ENCODE measurements around the gene SERBP1. TPM values are rescaled to one million over a fixed set of nuclear protein-coding genes. Genes with fewer than 3 reads are reported as not detected.

Gene SERBP1
- total and polyA plus RNA-seq, 7 donors = 112 to 236 (median 201) TPM

GRCh38 chr1:67393737-67394136, 36.5 kb downstream of the SERBP1 start:
- Histone ChIP-seq H3K4me1 (no peaks in the 10 kb centered on the region), H3K9me3 (no peaks in the 10 kb centered on the region), H3K27ac (no peak overlapping the region), H3K4me3 (no peak overlapping the region), H3K27me3 (no peaks in the 10 kb centered on the region), H3K36me3 (no peaks in the 10 kb centered on the region)
- TF ChIP-seq POLR2AphosphoS5 (IDR thresholded peaks at IDR 0.05) (no peak), POLR2A (IDR thresholded peaks at IDR 0.05) (no peak), EP300 (IDR thresholded peaks at IDR 0.05) (no peak)
- TF ChIP-seq, protein P1, sequence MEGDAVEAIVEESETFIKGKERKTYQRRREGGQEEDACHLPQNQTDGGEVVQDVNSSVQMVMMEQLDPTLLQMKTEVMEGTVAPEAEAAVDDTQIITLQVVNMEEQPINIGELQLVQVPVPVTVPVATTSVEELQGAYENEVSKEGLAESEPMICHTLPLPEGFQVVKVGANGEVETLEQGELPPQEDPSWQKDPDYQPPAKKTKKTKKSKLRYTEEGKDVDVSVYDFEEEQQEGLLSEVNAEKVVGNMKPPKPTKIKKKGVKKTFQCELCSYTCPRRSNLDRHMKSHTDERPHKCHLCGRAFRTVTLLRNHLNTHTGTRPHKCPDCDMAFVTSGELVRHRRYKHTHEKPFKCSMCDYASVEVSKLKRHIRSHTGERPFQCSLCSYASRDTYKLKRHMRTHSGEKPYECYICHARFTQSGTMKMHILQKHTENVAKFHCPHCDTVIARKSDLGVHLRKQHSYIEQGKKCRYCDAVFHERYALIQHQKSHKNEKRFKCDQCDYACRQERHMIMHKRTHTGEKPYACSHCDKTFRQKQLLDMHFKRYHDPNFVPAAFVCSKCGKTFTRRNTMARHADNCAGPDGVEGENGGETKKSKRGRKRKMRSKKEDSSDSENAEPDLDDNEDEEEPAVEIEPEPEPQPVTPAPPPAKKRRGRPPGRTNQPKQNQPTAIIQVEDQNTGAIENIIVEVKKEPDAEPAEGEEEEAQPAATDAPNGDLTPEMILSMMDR (IDR thresholded peaks at IDR 0.05) = no peak
- intact Hi-C loops (cut with DNase I) = no loop called here
- WGBS, 2 donors = 91 to 92% methylated on average over 3 of the region's 3 CpGs
- DNase-seq = no peak

GRCh38 chr1:67393240-67393639, 37.0 kb downstream of the SERBP1 start:
- Histone ChIP-seq H3K9me3 (no peaks in the 10 kb centered on the region), H3K4me1 (no peaks in the 10 kb centered on the region), H3K4me3 (no peak overlapping the region), H3K27ac (no peak overlapping the region), H3K36me3 (no peaks in the 10 kb centered on the region), H3K27me3 (no peaks in the 10 kb centered on the region)
- intact Hi-C loops (cut with DNase I) = no loop called here
- 21 to 70% methylated on average over 12 of the region's 12 CpGs for WGBS, 2 donors
- no peak for DNase-seq
- TF ChIP-seq, protein P1 (IDR thresholded peaks at IDR 0.05) = no peak
- TF ChIP-seq POLR2AphosphoS5 (IDR thresholded peaks at IDR 0.05) = no peak
- no peak for TF ChIP-seq POLR2A (IDR thresholded peaks at IDR 0.05)
- TF ChIP-seq EP300 (IDR thresholded peaks at IDR 0.05) = no peak

- H3K4me3 ChIP-seq = no peak overlapping the region
- H3K36me3 ChIP-seq = no peaks in the 10 kb centered on the region
- no peak for DNase-seq
- H3K9me3 ChIP-seq = no peaks in the 10 kb centered on the region
- H3K4me1 ChIP-seq = no peaks in the 10 kb centered on the region
- H3K27me3 ChIP-seq = no peaks in the 10 kb centered on the region
- intact Hi-C loops (cut with DNase I) = no loop called here
- 93 to 97% methylated on average over 3 of the region's 3 CpGs for WGBS, 2 donors
- TF ChIP-seq, protein P1 (IDR thresholded peaks at IDR 0.05) = no peak
- no peak for TF ChIP-seq POLR2AphosphoS5 (IDR thresholded peaks at IDR 0.05)
- TF ChIP-seq EP300 (IDR thresholded peaks at IDR 0.05) = no peak
- TF ChIP-seq POLR2A (IDR thresholded peaks at IDR 0.05) = no peak
- no peak overlapping the region for H3K27ac ChIP-seq
Observed at GRCh38 chr1:67390041-67390887, 39.9 kb downstream of the SERBP1 start.

DNA sequence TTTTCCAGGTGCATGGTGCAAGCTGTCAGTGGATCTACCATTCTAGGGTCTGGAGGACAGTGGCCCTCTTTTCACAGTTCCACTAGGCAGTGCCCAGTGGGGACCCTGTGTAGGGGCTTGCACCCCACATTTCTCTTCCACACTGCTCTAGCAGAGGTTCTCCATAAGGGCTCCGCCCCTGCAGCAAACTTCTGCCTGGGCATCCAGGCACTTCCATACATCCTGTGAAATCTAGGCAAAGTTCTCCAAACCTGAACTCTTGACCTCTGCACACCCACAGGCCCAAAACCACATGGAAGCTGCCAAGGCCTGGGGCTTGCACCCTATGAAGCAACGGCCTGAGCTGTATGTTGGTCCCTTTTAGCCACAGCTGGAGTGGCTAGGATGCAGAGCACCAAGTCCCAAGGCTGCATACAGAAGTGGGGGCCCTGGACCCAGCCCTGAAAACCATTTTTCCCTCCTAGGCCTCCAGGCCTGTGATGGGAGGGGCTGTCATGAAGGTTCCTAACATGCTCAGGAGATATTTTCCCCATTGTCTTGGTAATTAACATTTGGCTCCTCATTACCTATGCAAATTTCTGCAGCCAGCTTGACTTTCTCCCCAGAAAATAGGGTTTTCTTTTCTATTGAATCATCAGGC, 46.1 kb downstream of the SERBP1 start:
- Histone ChIP-seq H3K27ac (no peak overlapping the region), H3K4me1 (no peaks in the 10 kb centered on the region), H3K27me3 (no peaks in the 10 kb centered on the region), H3K36me3 (no peaks in the 10 kb centered on the region), H3K9me3 (no peaks in the 10 kb centered on the region), H3K4me3 (no peak overlapping the region)
- intact Hi-C loops (cut with DNase I) = no loop called here
- TF ChIP-seq, protein P1 (IDR thresholded peaks at IDR 0.05) = no peak
- TF ChIP-seq POLR2A (IDR thresholded peaks at IDR 0.05) (no peak), POLR2AphosphoS5 (IDR thresholded peaks at IDR 0.05) (no peak), EP300 (IDR thresholded peaks at IDR 0.05) (no peak)
- 84 to 87% methylated on average over 2 of the region's 2 CpGs for WGBS, 2 donors
- no peak for DNase-seq
